GM23338 (cell line): ENCODE data around the gene CSTB. TPM values are rescaled to one million over a fixed set of nuclear protein-coding genes. Genes with fewer than 3 reads are reported as not detected.

Experiments used
- ATAC-seq: fragments of 200-7000 bp; cut with Tn5 transposase; 3 replicates; pipeline ENCODE4 v1.9.1; 2020
- DNase-seq: peaks from one replicate; pipeline ENCODE4 v3.0.0-alpha.2; 2015; ENCODE audit warnings: low spot score
- H2AFZ ChIP-seq: fragments of 200-600 bp; sonication (generic); 2 replicates; pipeline ENCODE4 v1.8.0; 2016; ENCODE audit warnings: antibody characterized with exemption, mild to moderate bottlenecking, moderate library complexity
- H3F3A ChIP-seq: fragments of 200-600 bp; sonication (generic); replicated peaks from 2 replicates; pipeline ENCODE4 v1.8.0; 2017; ENCODE audit warnings: antibody characterized with exemption, mixed run types, low read depth
- H3K27ac ChIP-seq: fragments of 200-600 bp; sonication (generic); 2 replicates; pipeline ENCODE4 v1.6.1; 2016; ENCODE audit warnings: low read depth
- H3K27me3 ChIP-seq: fragments of 200-600 bp; sonication (generic); 2 replicates; pipeline ENCODE4 v1.8.0; 2016; ENCODE audit warnings: mild to moderate bottlenecking, mixed run types, moderate library complexity; ENCODE audit not compliant: insufficient read depth
- H3K36me3 ChIP-seq: fragments of 200-600 bp; sonication (generic); 2 replicates; pipeline ENCODE4 v1.8.0; 2016; ENCODE audit warnings: mild to moderate bottlenecking; ENCODE audit not compliant: insufficient read depth
- H3K4me1 ChIP-seq: fragments of 200-600 bp; sonication (generic); 2 replicates; pipeline ENCODE4 v1.8.0; 2016; ENCODE audit warnings: mild to moderate bottlenecking, moderate library complexity; ENCODE audit not compliant: insufficient read depth
- H3K4me2 ChIP-seq: fragments of 200-600 bp; sonication (generic); 2 replicates; pipeline ENCODE4 v1.7.1; 2017; ENCODE audit warnings: mixed run types
- H3K4me3 ChIP-seq: fragments of 200-600 bp; sonication (generic); 2 replicates; pipeline ENCODE4 v1.6.1; 2016; ENCODE audit warnings: mixed run types
- H3K79me2 ChIP-seq: fragments of 200-600 bp; sonication (generic); replicated peaks from 2 replicates; pipeline ENCODE4 v1.8.0; 2017; ENCODE audit warnings: mild to moderate bottlenecking; ENCODE audit not compliant: insufficient read depth
- H3K9me2 ChIP-seq: fragments of 200-600 bp; sonication (generic); 2 replicates; pipeline ENCODE4 v1.8.0; 2017; ENCODE audit not compliant: insufficient read depth
- H4K20me1 ChIP-seq: fragments of 200-600 bp; sonication (generic); replicated peaks from 2 replicates; pipeline ENCODE4 v1.8.0; 2017; ENCODE audit warnings: mild to moderate bottlenecking; ENCODE audit not compliant: insufficient read depth
- H3K27ac Mint-ChIP-seq: 2 replicates; pipeline ENCODE4 v1.8.0; 2020; ENCODE audit warnings: inconsistent platforms, mild to moderate bottlenecking, moderate library complexity, mixed read lengths
- H3K27me3 Mint-ChIP-seq: 3 replicates; pipeline ENCODE4 v1.8.0; 2022; ENCODE audit warnings: low read depth, mild to moderate bottlenecking, moderate library complexity, mixed read lengths, inconsistent platforms; ENCODE audit not compliant: insufficient read depth, poor library complexity
- H3K36me3 Mint-ChIP-seq: 3 replicates; pipeline ENCODE4 v1.8.0; 2021; ENCODE audit warnings: low read depth, mild to moderate bottlenecking, inconsistent platforms, moderate library complexity, mixed read lengths
- H3K4me1 Mint-ChIP-seq: 3 replicates; pipeline ENCODE4 v1.8.0; 2020; ENCODE audit warnings: mild to moderate bottlenecking, inconsistent platforms, mixed read lengths
- H3K4me3 Mint-ChIP-seq: 3 replicates; pipeline ENCODE4 v1.8.0; 2021; ENCODE audit warnings: moderate library complexity, mild to moderate bottlenecking, inconsistent platforms, mixed read lengths
- H3K9me3 Mint-ChIP-seq: 3 replicates; pipeline ENCODE4 v1.8.0; 2020; ENCODE audit warnings: moderate library complexity, mild to moderate bottlenecking, inconsistent platforms, mixed read lengths
- CREB1 ChIP-seq: fragments of 250-450 bp; sonication (Bioruptor Pico); IDR thresholded peaks from 2 replicates; pipeline ENCODE4 v1.5.0; 2020; ENCODE audit warnings: low read depth, mild to moderate bottlenecking, moderate library complexity
- CTCF ChIP-seq, 2 experiments: fragments of 200-600 bp in 1 of 2; sonication (generic) in 1 of 2; conservative IDR thresholded peaks; 2 replicates each; pipeline versions ENCODE4 v1.5.1 to v1.6.1; 2016 to 2017; ENCODE audit warnings: antibody characterized with exemption in 2 of 2, low read depth in 2 of 2, mild to moderate bottlenecking in 2 of 2, moderate library complexity in 1 of 2
- ETS1 ChIP-seq: IDR thresholded peaks from 2 replicates; pipeline ENCODE4 v1.6.1; 2016; ENCODE audit warnings: antibody characterized with exemption
- EZH2 ChIP-seq: fragments of 200-600 bp; sonication (generic); IDR thresholded peaks from one replicate; pipeline ENCODE4 v1.8.0; 2017; ENCODE audit warnings: antibody characterized with exemption, mild to moderate bottlenecking, low read depth; ENCODE audit not compliant: unreplicated experiment
- EZH2phosphoT487 ChIP-seq: fragments of 200-600 bp; sonication (generic); IDR thresholded peaks from one replicate; pipeline ENCODE4 v1.8.1; 2018; ENCODE audit warnings: antibody characterized with exemption; ENCODE audit not compliant: unreplicated experiment
- JUNB ChIP-seq: IDR thresholded peaks from one replicate; pipeline ENCODE4 v1.6.1; 2016; ENCODE audit warnings: antibody characterized with exemption; ENCODE audit not compliant: unreplicated experiment
- NANOG ChIP-seq: IDR thresholded peaks from 2 replicates; pipeline ENCODE4 v1.6.1; 2016; ENCODE audit warnings: antibody characterized with exemption, borderline replicate concordance
- POLR2AphosphoS5 ChIP-seq: IDR thresholded peaks from 2 replicates; pipeline ENCODE4 v1.6.1; 2016; ENCODE audit warnings: antibody characterized with exemption, low read depth
- STAT1 ChIP-seq: IDR thresholded peaks from one replicate; pipeline ENCODE4 v1.6.1; 2016; ENCODE audit warnings: antibody characterized with exemption; ENCODE audit not compliant: unreplicated experiment
- ZNF331 ChIP-seq: fragments of 250-450 bp; sonication (Bioruptor Pico); IDR thresholded peaks from 2 replicates; pipeline ENCODE4 v1.5.0; 2020; ENCODE audit warnings: low read depth, mild to moderate bottlenecking, moderate library complexity
- polyA plus RNA-seq: library from polyadenylated mRNA; unstranded; fragments of >200 nt; fragmentation: Nextera tagmentation; extraction: Ambion mirVana; gene quantifications from 2 replicates; pipeline ENCODE4 v1.2.1, GENCODE V29; 2016
- total RNA-seq: library from RNA; depleted of rRNA; stranded (reverse); fragments of >200 nt; shearing (Covaris generic); gene quantifications from 2 replicates; pipeline ENCODE4 v1.2.3, GENCODE V29; 2014
- TF ChIP-seq, protein P1 (sequence below): fragments of 250-450 bp; sonication (Bioruptor Pico); IDR thresholded peaks from 2 replicates; pipeline ENCODE4 v1.5.0; 2020; ENCODE audit warnings: mild to moderate bottlenecking, moderate library complexity

Gene CSTB
- total and polyA plus RNA-seq, 2 experiments from 2014 or later = 10.0 to 142 TPM

DNA sequence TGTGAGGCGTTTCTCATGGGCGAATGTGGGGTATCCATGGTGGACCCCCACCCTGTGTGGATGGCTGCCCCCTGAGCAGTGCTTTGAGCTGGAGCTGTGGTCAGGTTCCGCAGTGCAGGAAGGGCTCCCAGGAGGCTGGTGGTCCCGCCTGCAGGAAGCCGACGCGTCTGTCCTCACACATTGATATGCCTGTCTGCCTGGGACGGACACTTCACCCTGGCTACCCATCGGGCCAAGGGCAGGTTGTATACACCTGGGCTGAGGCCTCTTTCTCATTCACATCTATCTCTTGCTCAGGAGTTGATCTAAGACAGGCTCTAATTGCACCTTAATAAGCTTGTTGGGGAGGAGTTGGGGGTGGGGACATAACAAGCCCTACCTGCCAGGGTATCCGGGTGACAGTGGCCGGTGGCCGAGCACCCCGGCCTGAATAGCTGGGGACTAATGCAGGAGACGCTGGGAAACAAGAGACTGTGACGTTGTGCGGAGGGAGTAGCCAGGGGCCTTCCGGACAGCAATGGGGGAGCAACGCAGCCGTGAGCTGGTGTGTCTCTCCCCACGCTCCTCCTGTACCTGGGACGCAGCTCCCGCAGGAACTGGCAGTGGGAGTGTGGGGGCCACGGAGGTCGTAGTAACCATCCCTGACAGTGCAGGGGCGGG is 35.5 kb downstream of the CSTB start:
- no peak for TF ChIP-seq STAT1
- TF ChIP-seq ZNF331 (CRISPR knock-in tag) = no peak
- peak; percentile 30; the same call in 1 of the 2 replicates for TF ChIP-seq CREB1 (CRISPR knock-in tag)
- TF ChIP-seq EZH2phosphoT487 = no peak
- TF ChIP-seq EZH2 = no peak
- 0 out of 2 replicates have a peak, but pooled peaks cover 3% of the 10 kb centered on the region for H3K4me1 ChIP-seq
- Mint-ChIP-seq H3K9me3 (no peaks in the 10 kb centered on the region), H3K27me3 (peaks cover 20% of the 10 kb centered on the region), H3K36me3 (peaks cover 18% of the 10 kb centered on the region), H3K4me3 (peak overlapping the region; percentile 44; the same call in 2 of the 3 replicates), H3K27ac (peak overlapping the region; percentile 84), H3K4me1 (peaks cover 15% of the 10 kb centered on the region)
- DNase-seq (peak; percentile 81), ATAC-seq (peak; percentile 77)
- H3K27me3 ChIP-seq = no peaks in the 10 kb centered on the region
- no peak overlapping the region for H3K4me3 ChIP-seq
- H3K9me2 ChIP-seq = no peaks in the 10 kb centered on the region
- H3K27ac ChIP-seq = peak overlapping the region; percentile 63
- no peaks in the 10 kb centered on the region for H3K36me3 ChIP-seq
- no peaks in the 10 kb centered on the region; the same call in 1 of the 2 replicates for H4K20me1 ChIP-seq
- peaks cover 10% of the 10 kb centered on the region for H3F3A ChIP-seq
- no peak overlapping the region for H3K4me2 ChIP-seq
- no peak overlapping the region for H2AFZ ChIP-seq
- no peaks in the 10 kb centered on the region for H3K79me2 ChIP-seq

- Mint-ChIP-seq H3K36me3 (peaks cover 13% of the 10 kb centered on the region), H3K27me3 (peaks cover 19% of the 10 kb centered on the region), H3K4me3 (no peak overlapping the region), H3K27ac (peak overlapping the region; percentile 84; the same call in 1 of the 2 replicates), H3K9me3 (no peaks in the 10 kb centered on the region), H3K4me1 (peaks cover 15% of the 10 kb centered on the region)
- Histone ChIP-seq H3K4me2 (no peak overlapping the region), H3K9me2 (no peaks in the 10 kb centered on the region), H3K4me3 (no peak overlapping the region), H3F3A (peaks cover 10% of the 10 kb centered on the region), H3K27me3 (no peaks in the 10 kb centered on the region), H4K20me1 (no peaks in the 10 kb centered on the region; the same call in 1 of the 2 replicates), H3K27ac (peak overlapping the region; percentile 63; the same call in 1 of the 2 replicates), H3K79me2 (no peaks in the 10 kb centered on the region), H2AFZ (no peak overlapping the region), H3K36me3 (no peaks in the 10 kb centered on the region), H3K4me1 (0 out of 2 replicates have a peak, but pooled peaks cover 3% of the 10 kb centered on the region)
- peak; percentile 53 for ATAC-seq
- no peak for DNase-seq
- no peak for TF ChIP-seq NANOG
- no peak for TF ChIP-seq POLR2AphosphoS5
- no peak for TF ChIP-seq EZH2phosphoT487
- no peak for TF ChIP-seq ETS1
- TF ChIP-seq CTCF (conservative IDR thresholded peaks at IDR 0.05; ENCODE audit: low read depth in 2 of 2) = no peak
- TF ChIP-seq JUNB = no peak
- TF ChIP-seq, protein P1, sequence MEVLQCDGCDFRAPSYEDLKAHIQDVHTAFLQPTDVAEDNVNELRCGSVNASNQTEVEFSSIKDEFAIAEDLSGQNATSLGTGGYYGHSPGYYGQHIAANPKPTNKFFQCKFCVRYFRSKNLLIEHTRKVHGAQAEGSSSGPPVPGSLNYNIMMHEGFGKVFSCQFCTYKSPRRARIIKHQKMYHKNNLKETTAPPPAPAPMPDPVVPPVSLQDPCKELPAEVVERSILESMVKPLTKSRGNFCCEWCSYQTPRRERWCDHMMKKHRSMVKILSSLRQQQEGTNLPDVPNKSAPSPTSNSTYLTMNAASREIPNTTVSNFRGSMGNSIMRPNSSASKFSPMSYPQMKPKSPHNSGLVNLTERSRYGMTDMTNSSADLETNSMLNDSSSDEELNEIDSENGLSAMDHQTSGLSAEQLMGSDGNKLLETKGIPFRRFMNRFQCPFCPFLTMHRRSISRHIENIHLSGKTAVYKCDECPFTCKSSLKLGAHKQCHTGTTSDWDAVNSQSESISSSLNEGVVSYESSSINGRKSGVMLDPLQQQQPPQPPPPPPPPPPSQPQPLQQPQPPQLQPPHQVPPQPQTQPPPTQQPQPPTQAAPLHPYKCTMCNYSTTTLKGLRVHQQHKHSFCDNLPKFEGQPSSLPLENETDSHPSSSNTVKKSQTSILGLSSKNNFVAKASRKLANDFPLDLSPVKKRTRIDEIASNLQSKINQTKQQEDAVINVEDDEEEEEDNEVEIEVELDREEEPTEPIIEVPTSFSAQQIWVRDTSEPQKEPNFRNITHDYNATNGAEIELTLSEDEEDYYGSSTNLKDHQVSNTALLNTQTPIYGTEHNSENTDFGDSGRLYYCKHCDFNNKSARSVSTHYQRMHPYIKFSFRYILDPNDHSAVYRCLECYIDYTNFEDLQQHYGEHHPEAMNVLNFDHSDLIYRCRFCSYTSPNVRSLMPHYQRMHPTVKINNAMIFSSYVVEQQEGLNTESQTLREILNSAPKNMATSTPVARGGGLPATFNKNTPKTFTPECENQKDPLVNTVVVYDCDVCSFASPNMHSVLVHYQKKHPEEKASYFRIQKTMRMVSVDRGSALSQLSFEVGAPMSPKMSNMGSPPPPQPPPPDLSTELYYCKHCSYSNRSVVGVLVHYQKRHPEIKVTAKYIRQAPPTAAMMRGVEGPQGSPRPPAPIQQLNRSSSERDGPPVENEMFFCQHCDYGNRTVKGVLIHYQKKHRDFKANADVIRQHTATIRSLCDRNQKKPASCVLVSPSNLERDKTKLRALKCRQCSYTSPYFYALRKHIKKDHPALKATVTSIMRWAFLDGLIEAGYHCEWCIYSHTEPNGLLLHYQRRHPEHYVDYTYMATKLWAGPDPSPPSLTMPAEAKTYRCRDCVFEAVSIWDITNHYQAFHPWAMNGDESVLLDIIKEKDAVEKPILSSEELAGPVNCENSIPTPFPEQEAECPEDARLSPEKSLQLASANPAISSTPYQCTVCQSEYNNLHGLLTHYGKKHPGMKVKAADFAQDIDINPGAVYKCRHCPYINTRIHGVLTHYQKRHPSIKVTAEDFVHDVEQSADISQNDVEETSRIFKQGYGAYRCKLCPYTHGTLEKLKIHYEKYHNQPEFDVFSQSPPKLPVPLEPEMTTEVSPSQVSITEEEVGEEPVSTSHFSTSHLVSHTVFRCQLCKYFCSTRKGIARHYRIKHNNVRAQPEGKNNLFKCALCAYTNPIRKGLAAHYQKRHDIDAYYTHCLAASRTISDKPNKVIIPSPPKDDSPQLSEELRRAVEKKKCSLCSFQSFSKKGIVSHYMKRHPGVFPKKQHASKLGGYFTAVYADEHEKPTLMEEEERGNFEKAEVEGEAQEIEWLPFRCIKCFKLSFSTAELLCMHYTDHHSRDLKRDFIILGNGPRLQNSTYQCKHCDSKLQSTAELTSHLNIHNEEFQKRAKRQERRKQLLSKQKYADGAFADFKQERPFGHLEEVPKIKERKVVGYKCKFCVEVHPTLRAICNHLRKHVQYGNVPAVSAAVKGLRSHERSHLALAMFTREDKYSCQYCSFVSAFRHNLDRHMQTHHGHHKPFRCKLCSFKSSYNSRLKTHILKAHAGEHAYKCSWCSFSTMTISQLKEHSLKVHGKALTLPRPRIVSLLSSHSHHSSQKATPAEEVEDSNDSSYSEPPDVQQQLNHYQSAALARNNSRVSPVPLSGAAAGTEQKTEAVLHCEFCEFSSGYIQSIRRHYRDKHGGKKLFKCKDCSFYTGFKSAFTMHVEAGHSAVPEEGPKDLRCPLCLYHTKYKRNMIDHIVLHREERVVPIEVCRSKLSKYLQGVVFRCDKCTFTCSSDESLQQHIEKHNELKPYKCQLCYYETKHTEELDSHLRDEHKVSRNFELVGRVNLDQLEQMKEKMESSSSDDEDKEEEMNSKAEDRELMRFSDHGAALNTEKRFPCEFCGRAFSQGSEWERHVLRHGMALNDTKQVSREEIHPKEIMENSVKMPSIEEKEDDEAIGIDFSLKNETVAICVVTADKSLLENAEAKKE (CRISPR knock-in tag) = no peak
These were observed 36.3 kb downstream of the CSTB start for GRCh38 chr21:43739621-43740435.
